Ammon's horn (tissue), 1 donor: ENCODE data around the gene CRB3.

ENCODE experiments used
- DNase-seq: peaks from one replicate; pipeline ENCODE4 v3.0.0-alpha.2; 2016; ENCODE audit warnings: low spot score

The CRB3 gene

DNA sequence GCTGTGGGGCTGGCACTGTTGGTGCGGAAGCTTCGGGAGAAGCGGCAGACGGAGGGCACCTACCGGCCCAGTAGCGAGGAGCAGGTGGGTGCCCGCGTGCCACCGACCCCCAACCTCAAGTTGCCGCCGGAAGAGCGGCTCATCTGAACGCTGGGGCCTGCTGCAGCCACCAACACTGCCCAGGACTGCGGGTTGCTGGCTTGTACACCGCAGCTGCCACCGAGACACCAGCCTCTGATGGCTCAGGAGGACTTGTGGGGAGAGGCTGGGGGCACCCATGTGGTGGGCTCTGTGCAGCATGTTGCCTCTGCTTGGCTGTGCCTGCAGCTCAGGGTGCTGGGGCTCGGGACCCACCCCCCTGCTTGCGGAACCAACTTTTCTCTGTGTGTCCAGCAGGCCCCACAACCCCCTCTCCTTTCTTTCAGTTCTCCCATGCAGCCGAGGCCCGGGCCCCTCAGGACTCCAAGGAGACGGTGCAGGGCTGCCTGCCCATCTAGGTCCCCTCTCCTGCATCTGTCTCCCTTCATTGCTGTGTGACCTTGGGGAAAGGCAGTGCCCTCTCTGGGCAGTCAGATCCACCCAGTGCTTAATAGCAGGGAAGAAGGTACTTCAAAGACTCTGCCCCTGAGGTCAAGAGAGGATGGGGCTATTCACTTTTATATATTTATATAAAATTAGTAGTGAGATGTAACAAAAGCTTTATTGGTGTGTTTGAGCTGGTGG lies 2.6 kb downstream of the CRB3 start:
- no peak for DNase-seq

DNA sequence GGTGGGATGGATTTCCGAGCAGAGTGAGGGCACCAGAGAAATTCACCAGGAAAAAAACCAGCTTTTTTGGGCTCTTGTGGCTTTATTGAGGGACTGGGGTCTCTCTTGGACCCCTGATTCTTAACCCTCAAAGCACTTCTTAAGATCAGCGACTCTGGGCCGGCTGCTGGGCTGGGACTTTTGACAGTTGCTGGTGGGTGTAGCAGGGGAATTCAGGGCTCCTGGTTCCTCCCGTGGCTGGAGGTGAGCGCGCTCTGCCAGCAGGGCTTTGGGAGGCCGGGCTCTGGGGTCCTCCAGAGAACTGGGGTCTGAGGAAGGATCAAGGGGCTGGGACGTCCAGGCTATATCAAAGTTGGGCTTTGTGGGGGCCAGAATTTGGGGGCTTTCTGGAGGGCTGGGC lies 3.3 kb downstream of the CRB3 start:
- DNase-seq: no peak

DNA sequence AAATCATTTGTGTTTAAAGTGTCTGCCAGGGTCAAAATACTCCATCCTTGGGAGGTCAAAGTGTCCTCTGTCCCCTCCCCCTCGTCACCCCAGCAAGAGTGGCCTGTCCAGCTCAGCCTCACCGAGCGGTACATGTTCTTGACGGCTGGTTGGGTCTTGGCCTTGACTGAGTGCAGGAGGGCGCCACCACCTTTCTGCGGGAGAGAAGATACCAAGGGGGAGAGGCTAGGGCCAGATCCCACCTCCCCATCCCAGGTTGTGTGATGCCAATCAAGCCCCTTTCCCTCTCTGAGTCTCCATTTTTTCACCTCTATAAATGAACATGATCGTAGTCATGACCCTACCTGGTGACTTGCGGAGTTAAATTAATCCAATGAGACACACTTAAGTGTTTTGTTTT lies 6.1 kb downstream of the CRB3 start:
- no peak for DNase-seq

DNA sequence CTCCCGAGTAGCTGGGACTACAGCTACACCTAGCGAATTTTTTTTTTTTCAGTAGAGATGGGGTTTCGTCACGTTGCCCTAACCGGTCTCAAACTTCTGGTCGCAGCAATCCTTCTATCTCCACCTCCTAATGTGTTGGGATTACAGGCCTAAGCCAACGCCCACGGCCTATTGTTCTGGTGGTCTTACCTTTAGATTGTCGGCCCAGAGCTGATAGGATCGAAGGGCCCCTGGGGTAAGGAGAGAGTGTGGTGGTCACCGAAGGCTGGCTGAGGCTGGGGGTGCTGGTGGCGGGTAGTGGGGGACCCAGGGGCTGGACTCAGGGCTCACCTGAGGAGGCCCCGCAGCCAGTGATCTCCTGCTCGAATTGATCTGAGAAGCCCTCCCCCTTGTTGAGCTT lies 7.0 kb downstream of the CRB3 start:
- DNase-seq: no peak

DNA sequence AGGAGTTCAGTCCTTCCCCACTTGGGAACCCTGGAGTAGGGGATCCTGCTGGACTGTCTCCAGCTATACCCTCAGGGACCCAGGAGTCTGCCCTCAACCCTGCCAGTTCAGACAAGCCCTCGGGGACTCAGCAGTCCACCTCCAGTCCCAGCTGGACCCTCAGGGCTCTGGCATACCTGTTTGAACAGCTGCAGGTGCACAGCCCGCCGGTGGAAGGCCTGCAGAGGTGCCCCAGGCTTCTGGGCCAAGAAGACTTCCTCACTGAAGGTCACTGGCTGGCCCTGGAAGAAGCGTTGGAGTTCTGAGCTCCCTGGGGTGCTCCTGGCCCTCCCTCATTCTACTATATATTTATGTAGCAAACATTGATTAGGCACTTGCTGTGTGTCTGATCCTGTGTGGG lies 8.6 kb downstream of the CRB3 start:
- DNase-seq: no peak

DNA sequence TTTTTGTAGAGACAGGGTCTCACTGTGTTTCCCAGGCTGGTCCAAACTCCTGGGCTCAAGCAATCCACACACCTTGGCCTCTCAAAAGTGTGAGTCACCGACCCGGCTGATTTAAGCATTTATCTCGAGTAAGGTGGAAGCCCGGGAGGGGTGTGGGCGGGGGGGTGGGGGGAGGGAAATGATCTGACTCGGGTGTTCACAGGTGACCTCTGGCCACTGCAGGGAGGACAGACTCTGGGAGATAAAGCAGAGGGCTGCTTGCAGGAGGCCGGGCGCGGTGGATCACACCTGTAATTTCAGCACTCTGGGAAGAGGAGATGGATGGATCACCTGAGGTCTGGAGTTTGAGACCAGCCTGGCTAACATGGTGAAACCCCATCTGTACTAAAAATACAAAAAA lies 9.6 kb downstream of the CRB3 start:
- DNase-seq: no peak

DNA sequence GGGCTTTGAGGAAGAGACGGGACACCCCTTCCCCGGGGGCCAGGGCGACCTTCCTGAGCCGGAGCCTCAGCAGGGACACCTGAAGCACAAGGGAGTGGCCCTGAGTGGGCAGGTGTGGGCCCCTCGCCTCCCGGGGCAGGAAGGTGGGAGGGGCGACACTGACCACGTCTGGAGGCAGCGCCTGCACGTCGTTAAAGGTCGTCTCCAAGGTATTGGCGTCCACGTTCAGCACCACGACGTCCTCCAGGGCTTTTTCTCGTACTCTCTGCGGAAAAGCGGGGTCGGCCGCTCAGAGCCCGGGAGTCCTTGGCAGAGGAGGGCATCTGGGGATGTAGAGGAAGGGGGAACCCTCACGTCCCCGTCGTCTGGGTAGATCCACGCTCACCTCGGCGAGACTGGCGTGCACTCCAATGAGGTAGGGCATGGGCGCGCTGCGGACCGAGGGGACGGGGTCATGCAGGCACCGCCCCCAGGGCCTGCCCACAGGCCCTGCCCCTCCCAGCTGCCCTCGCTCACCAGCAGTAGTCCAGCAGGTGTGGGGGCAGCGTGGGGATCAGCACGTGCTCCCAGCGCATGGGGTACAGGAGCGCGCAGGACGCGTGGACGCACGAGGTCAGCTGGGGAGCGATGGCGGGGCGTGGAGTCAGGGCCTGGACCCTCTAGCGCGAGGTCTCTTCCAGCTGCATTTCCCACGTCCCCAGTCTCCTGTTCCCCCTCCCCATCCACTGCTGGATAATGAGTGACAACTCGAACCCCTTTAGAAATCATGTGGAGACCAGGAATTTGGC lies 11.4 kb downstream of the CRB3 start:
- DNase-seq: no peak

DNA sequence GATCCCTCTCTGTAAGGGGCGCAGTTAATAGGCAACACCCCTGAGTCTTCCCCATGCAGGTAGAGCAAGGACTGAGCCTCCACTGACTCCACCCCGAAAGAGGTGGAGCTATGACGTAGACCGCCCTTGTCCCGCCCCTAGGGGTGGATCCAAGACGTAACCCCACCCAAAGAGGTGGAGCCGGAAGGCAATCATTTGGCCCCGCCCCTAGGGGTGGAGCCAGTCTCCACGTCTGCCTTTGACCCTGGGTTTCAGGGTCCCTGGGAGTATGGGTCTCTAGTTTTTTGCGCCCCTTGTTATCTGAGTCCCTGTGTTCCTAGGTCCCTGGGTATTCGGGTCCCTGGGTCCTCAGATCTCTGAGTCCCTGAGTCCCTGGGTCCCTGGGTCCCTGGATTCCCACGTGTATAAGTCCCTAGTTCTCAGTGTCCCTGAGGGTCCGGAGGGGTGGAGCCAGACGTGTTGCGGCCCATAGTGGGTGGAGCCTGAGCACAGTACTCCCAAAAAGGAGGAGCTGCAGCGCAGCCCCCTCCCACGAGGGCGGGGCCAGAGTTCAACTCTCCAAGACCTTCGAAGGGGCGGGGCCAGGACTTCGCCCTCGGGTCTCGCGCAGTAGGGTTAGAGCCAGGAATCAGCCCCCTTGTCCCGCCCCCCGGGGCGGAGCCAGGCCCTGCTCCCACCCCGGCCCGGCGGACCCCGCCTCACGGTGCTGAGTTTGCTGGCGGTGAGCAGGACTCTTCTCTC lies 12.3 kb downstream of the CRB3 start:
- DNase-seq: peak; percentile 78

DNA sequence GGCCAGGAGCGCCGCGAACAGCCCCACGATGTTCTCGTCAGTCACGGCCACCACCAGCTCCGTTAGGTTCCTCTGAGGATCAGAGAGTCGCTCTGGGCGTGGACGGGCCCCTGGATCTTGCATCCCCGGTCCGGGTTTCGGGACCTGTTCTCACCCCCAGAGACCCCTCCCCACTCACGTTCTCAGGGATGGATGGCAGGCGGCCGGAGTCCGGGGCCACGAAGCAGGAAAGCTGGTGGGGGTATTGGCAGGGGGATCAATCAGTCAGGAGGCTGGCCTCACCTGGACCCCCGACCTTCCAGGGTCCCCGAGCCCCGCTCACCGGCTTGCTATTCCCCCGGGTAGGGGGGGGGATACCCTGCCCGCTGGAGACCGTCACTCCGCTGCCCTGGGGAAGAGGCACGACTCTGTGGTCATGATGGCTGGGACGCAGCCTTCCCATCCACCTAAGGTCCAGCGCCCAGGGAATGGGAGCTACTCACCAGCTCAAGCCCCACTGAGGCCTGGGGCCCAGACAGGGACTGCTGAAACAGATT lies 12.9 kb downstream of the CRB3 start:
- no peak for DNase-seq

DNA sequence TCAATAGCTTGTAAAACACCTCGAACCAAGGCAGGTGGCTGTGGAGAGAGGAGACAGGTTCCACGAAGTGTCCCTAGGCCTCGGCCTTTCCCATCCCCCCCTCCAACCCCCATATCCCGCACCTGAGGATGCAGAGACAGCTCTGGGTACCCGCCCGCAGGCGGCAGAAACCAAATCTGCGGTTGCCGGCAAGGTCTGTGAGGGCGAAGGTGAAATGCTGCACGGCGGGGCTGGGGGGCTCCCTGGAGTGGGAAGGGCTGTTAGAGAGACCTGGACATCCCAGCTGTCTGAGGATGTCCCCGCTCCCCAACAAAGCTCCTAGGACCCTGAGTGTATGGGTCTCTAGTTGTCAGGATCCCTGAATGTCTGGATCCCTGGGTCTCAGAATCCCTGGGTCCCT lies 14.7 kb downstream of the CRB3 start:
- no peak for DNase-seq

DNA sequence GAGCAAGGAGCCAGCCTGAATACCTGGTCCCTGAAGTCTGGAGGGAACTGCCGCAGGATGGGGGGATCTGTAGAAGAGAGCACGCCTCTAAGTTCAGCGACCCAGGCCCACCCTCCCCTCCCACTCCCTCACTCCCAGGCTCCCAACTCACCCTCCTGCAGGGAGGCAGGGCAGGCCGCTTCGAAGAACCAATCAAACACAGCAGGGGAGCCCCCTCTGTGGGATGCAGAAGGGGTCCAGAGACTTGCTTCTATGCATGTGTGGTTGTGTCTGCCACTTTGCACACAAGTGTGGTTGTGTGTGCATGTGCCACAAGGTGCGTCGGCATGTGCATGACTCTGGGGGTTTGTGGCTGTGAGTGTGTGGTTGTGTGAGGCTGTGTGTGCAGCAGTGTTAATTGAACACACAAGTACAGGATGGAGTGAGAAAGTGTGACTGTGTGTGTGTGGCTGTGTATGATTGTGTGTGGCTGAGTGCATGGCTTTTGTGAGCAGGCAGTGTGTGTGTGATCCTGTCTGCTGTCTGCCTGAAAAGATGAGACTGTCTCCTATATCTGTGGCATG lies 15.8 kb downstream of the CRB3 start:
- no peak for DNase-seq

DNA sequence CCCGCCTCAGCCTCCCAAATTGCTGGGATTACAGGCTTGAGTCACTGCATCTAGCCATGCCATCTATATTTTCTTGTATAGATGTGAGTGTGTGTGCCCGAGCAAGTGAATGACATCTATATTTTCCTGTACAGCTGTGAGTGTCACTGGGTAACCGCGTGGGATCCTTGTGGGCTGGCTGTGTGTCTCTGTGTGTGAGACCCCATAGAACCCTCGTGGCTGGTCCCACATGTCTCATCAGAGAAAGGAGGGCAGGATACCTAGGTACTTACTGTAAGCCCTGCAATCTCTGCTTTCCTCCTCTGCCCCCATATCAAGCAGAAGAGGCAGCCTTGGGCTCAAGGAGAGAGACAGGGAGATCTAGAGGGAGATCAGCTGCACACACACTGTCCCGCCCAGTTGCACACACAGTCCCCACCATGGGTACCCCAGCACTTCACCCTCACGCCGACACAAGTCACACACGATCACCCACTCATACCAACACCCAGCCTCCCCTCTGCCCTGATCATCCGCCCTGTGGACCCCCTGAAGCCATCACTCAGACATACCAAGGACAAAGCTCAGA lies 16.9 kb downstream of the CRB3 start:
- no peak for DNase-seq

DNA sequence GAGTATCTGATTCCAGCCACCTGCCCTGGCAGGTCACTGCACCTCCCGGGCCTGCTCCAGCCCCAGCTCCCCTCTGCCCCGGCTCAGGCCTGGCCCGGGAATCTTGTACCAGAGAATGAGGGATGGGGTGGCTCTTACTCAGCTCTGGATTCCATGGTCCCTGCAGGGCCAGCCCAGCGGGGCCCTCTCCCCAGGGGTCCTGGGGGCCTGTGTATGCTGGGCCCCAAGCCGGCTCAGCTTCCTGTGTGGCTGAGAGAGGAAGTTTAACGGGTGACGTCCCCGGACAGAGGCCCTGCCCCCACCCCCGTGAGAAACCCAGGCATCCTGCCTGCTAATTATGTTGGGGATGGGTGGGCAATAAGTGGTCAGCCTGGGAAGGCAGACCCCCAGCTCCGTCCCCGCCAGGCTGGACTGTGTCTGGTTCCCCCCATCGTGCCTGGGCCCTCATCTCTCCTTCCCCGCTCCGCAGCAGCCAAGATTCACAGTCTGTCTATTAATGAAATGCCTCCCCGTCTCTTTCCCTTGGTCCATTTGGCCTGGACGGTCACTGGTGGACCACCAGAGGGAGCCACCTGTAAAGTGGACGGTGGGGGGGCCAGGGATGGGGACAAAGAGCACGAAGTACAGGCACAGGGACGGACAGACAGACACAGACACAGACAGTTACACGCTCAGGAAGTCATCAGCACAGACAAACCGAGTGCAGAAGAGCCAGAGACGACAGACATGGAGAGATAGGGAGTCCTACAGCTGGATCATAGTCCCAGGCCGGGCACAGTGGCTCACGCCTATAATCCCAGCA lies 17.7 kb downstream of the CRB3 start, which contains the start of gene DENND1C:
Gene DENND1C, minus strand, starts transcription at position 247 of the 802 bp plus-strand sequence. Its CDS starts 92 bp downstream, at position 155.
- peak; percentile 70 for DNase-seq

DNA sequence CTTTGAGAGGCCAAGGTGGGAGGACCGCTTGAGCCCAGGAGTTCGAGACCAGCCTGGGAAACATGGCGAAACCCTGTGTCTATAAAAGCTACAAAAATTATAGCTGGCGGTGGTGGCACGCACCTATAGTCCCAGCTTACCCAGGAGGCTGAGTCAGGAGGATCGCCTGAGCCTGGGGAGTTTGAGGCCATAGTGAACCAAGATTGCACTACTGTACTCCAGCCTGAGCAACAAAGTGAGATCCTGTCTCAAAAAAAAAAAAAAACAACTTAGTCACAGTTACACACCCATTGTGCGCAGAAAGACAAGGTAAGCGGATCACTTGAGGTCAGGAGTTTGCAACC lies 18.2 kb downstream of the CRB3 start:
- no peak for DNase-seq

DNA sequence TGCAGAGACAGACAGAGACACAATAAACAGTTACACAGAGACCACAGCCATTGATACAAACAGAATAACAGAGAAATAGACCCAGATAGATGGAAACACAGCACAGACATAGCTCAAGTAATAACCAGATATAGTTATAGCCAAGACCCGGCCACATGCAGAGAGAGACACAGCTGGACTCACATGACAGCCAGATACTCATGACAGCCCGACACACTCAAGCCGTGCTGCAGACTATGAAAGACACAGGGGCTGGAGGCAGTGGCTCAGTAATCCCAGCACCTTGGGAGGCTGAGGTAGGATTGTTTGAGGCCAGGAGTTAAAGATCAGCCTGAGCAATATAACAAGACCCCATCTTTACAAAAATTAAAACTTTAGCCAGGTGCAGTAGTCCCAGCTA lies 19.2 kb downstream of the CRB3 start:
- DNase-seq: no peak

DNA sequence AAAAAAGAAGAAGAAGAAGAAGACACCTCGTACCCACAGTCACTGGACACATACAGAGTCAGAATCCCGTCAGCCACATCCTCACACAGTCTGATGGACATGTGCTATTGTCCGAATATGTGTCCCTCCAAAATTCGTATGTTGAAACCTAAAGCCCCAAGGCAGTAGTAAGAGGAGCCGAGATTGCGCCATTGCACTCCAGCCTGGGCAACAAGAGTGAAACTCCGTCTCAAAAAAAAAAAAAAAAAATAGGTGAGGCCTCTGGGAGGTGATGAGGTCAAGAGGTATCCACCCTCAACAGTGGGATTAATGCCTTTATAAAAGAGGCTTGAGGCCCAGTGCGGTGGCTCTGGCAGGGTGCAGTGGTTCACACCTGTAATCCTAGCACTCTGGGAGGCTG lies 20.2 kb downstream of the CRB3 start:
- DNase-seq: no peak

DNA sequence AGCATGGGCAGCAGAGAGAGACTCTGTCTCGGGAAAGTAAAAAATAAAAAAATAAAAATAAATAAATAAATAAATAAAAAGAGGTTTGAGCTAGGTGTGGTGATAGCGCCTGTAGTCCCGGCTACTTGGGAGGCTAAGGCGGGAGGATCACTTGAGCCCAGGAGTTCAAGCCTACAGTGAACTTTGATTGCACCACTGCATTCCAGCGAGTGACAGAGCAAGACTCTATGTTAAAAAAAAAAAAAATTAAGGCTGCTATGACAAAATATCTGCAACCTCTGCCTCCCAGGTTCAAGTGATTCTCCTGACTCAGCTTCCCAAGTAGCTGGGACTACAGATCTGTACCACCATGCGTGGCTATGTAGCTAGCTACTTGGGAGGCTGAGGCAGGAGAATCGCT lies 20.8 kb downstream of the CRB3 start:
- DNase-seq: no peak

DNA sequence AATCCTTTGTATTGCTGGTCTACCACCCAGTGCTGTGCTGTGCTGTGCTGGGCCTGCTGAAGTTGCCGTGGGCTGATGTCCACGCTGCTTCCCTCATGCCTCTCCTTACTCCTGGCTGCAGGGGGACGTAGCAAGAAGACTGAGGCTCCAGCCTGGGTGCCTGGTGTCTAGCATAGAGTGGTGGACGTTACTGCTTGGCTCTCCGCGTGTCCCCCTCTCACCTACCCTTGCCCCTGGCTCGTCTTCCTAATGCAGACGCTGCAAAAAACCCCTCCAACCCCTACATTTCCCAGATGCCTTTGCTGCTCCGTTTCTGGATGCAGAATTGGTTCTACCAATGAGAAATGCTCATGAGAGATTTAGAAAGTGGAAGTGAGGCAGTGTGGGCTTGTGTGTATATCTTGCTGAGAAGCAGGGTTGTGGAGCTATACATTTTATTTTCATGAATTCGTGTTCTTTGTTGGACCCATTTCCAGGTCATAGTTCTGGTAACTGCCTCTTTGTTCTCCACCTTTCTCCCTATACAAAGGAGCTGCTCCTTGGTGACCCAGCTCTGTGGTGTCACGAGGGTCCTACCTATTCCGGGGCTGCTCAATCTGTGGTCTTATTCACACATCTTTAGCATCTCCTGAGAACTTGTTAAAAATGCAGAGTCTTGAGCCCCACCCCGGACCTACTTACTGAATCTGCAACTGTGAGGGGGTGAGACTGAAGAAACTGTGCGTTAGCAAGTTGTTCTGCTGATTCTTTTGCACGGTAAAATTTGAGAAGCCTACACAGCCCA lies 25.4 kb downstream of the CRB3 start:
- no peak for DNase-seq

DNA sequence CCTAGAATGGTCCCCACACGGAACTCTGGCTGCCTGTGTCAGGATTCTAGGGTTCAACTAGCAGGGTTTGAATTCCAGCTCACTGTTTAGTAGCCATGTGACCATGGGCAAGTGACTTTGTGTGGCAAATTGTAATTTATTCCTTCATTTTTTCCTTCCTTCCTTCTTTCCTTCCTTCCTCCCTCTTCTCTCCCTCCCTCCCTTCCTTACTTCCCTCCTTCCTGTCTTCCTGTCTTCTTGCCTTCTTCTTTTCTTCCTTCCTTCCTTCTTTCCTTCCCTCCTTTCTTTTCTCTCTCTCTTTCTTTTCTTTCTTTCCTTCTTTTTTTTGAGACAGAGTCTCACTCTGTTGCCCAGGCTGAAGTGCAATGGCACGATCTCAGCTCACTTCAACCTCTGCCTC lies 26.1 kb downstream of the CRB3 start:
- no peak for DNase-seq

DNA sequence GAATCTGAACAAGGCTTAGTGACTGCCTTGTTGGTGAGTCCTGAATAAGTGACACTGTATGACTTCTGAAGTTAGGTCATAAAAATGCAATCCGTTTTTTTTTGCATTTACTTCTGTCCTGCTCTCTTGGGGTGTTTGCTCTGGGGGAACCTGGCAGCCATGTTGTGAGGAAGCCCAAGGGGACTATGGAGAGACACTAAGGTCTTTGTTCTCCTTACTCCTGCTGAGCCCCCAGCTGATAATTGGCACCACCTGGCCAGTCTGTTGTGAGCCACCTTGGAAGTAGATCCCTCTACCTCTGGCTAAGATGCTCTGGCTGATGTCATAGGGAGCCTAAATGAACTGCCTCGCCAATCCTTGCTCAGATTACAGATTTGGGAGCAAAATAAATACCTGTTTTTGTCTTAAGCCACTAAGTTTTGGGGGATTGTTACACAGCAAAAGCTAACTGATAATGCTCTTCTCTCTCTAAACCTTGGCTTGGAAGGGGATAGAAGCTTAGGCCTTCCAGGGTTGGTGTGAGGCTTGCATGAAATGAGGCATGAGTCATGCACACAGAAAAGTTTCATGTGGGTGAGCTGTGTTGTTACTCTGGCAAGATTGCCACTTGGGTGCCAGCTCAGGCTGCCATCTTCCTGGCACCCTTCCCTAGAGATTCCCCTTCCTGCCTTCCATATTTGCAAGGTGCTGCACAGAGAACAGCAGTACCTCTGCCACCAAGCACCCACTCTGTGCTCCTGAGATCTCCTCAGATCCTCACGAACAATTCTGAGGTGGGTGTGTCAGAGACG lies 27.9 kb downstream of the CRB3 start:
- no peak for DNase-seq
